Kidney glomerular epithelial cell (primary cell): Measurements from ENCODE around the gene KIAA1958.

ENCODE experiments used
- DNase-seq: peaks from one replicate; lab custom pipeline; 2025; lab: John Stamatoyannopoulos, UW

KIAA1958 gene

DNA sequence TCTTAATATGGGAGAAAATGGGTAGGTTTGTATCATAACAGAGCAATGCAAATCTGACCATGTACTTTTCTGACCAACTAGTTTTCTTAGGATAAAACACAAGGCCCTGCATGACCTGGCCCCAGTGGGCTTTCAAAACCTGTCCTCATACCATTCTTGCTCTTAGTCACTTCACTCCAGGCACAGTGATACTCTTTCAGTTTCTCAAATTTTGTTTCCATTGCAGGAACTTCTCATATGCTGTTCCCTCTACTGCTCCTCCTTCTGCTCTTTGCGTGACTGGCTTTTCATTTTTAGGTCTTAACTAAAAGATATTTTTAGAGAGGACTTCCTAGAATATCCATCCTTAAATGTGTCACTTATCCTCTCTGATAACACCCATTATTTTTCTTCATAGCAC lies 118.9 kb downstream of the KIAA1958 start:
- DNase-seq, result no peak

GRCh38 chr9:112605963-112606699 lies 119.5 kb downstream of the KIAA1958 start:
- DNase-seq, result no peak

DNA sequence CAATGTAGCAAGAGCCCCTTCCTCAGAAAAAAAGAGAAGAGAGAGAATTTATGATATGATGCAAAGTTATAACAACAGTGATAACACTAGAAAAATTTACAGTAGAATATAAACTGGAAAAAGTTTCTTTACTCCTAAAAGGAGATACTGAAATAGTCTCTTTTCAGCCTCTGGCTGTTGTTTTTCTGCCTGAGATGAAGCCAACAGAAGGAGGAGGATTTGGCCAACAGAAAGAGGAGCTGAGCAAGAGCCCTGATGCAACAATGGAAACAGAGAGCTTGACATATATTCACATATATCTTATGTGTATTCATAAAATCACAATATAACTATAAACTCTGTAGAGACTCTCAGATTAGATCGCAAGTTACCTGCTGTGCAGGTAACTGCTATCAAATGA lies 122.2 kb downstream of the KIAA1958 start:
- DNase-seq, result no peak

GRCh38 chr9:112615584-112616266 lies 129.1 kb downstream of the KIAA1958 start:
- no peak for DNase-seq

- DNase-seq, result no peak
Observed at GRCh38 chr9:112617371-112617770, 130.7 kb downstream of the KIAA1958 start.

- no peak for DNase-seq
Observed at GRCh38 chr9:112618385-112619009, 131.9 kb downstream of the KIAA1958 start.

DNA sequence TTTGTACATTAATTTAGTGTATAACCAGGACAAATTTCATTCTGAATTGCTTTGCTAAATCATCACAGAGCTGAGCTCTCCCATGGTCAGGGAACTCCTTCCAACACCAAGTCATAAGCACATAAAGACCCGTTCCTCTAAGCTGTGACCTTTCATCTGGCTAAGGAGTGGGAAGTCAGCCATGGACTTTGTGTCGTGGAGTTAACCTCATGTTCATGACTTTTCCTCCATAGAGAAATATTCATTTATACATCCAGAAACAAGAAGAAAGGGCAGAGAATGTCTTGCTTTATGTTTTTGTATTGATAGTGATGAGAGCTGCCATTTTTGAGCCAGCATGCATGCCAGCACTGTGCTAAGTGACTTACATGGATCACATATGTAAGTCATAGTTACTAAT lies 133.8 kb downstream of the KIAA1958 start:
- DNase-seq, result no peak

DNA sequence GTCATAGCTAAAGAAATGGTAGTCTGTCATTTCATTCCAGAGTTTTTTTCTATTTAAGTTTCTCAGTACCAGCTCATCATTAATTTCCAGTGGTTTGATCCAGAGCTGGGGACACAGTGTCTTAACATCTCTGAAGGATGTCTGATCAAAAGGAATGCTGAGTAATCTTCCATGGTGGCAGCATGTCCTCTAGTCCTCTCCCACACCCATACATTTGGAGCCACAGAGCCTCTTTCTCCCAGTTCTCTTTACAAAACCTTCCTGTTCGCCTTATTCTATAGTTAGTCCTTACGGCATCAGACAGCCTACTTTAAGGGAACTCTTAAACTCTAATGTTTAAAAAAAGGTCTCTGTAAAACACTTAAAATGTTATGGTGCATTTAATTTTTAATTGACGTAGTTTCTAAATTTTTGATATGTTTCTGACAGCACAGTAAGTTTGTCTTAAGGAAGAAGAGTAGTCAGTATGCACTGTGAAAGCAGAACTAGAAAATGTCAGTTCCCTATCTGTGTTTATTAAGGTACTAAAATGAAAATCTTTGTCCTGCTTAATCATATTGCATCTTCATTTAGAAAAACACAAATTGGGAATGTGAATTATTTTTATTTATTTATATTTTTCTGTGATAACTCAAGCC lies 134.5 kb downstream of the KIAA1958 start:
- no peak for DNase-seq

GRCh38 chr9:112623198-112623597 lies 136.6 kb downstream of the KIAA1958 start:
- no peak for DNase-seq

- DNase-seq, result peak; percentile 27
Observed at GRCh38 chr9:112624711-112625707, 138.4 kb downstream of the KIAA1958 start.

DNA sequence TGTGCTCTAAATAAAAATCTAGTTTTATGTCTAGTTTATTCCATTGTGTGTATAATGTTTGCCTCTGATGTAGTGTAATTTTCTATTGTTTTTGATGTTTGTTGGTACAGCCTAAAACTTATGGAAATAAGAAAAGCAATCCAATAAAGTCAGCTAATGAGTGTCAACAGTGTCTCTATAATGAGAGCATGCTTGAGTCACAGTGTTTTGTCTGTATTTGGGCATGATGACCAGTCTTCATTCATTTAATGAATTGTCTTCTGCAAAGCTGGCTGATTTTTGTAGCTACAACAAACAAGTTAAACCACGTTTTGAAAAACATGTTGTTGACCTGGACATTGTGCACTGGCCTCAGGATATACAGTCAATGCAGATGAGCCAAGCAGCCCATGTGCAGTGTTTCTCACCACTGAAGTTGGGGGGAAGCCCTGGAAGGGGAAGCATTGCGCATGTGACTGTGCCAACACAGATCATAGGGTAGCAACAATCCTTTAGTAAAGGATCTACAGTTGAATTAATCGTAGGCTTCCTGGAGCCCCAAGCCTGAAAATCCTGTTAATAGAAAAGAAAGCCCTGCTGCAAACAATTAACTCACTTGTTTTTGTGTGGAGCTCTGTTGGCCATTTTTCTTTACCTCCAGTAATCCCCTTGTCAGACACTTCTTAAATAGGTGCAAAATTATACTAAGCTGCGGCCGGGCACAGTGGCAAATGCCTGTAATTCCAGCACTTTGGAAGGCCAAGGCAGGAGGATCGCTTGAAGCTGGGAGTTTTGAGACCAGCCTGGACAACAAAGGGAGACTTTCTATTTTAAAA lies 143.3 kb downstream of the KIAA1958 start:
- no peak for DNase-seq

DNA sequence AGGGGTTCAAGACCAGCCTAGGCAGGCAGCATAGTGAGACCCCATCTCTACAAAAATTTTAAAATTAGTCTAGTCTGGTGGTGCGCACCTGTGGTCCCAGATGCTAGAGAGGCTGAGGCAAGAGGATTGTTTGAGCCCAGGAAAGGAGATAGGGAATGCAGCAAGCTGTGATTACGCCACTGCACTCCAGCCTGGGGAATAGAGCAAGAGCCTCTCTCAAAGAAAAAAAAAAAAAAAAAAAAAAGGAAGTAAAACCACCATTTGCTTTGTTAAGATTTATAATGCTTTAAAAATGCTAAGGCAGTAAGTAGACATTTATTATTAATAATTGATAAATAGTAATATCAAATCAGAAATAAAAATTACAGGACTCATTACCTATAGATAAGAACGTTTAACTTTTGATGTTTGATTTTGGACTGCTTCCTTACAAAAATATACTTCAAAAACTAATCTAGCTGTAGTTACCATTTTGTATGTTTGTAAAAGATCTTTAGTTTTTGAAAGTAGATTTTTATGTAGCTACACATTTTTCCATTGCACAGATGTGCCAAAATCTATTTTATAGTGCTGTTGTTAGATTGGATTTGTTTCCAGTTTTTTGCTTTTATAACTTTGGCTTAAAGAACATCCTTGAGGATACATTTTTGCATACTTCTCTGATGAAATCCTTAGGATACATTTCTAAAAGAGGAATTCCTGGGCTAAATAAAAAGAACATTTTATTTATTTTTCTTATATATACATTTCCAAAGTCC lies 144.9 kb downstream of the KIAA1958 start:
- DNase-seq, result no peak

GRCh38 chr9:112640311-112640710 lies 153.7 kb downstream of the KIAA1958 start:
- DNase-seq, result no peak

DNA sequence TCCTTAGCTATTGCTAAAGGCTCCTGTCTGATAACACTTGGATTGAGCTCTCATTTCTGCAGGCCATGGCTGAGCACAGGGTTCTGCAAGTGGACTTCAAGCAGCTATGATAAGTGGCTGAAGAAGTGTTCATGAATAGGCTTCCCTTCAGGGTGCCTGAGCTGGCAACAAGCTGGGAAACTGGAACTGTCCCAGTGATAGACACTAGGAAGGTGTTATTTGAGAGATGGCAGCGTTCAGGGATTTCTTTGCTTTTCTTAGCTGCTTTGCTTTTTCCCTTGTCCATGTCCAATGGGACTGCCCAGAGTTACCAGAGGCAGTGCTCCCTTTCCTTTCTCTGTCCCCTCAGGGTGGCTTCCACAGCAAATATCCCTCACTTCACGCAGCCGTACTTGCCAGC lies 155.5 kb downstream of the KIAA1958 start:
- no peak for DNase-seq

DNA sequence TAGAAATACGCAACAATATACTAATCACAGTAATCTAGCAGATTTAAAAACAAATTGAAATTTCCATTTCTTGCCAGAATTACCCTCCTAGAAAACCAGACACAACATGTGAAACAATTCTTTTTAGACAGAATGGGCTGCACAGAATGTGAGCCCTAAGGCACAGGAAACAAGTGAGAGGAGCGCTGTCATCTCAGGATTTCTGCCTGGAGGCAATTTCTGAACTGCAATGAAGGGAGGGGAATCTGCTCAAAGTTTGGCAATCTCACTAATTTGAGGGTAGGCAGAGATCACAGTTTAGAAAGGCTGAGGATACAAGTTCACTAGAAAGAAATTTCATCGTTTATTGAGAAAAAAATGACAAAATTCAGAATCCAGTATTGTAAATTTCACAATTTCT lies 161.0 kb downstream of the KIAA1958 start:
- no peak for DNase-seq

- no peak for DNase-seq
Observed at GRCh38 chr9:112648624-112649023, 162.0 kb downstream of the KIAA1958 start.

GRCh38 chr9:112654282-112654681 lies 167.7 kb downstream of the KIAA1958 start:
- DNase-seq, result no peak

- no peak for DNase-seq
Observed at GRCh38 chr9:112655668-112656067, 169.0 kb downstream of the KIAA1958 start.

DNA sequence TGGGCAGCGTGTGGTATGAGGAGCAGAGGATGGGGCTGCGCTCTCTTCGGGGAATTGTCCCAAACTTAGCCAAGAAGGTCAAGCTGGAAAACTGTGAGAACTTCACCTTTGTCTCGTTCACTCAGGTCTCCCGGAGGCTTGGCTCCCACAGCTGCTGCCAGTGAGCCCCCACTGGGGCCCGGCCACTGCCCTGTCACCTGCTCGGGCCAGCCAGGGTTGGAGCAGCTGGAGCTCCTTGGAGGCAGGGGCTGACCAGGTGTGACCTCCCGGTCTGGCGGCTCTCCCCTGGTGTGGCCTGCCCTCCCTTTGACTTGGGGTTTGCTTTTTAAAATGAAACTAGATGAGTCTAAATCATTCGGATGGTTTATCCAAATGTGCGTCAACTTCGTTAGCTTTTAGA lies 173.3 kb downstream of the KIAA1958 start:
- no peak for DNase-seq

GRCh38 chr9:112663681-112664080 lies 177.1 kb downstream of the KIAA1958 start:
- DNase-seq, result no peak
